ENCODE results near the gene ATP10A. TPM values are rescaled to one million over a fixed set of nuclear protein-coding genes. Genes with fewer than 3 reads are reported as not detected.

The ATP10A gene
- total RNA-seq, 2 experiments from 2014 or later = 0.06 TPM; not detected in 1

- BruUV-seq (replicated peaks) = no TSS peak
- POLR2A ChIA-PET = interaction anchor here (0.6 to 2.8 kb wide), 5 partner anchors 9 to 141 kb away, joined by 3 to 10 read pairs (median 3); no protein-coding TSS in a partner anchor
- peak overlapping the region; percentile 54; the same call in 1 of the 2 replicates for H2AFZ ChIP-seq (ENCODE audit: low read length)
- intact Hi-C loops (cut with micrococcal nuclease; ENCODE audit: unreplicated experiment) = loop anchor here (2.0 kb wide), 1 partner anchor 44 kb away; no protein-coding TSS in a partner anchor
- peak overlapping the region; percentile 58 for H3K27ac ChIP-seq (ENCODE audit: low read depth, low read length, poor library complexity, severe bottlenecking)
- TF ChIP-seq CTCF (conservative IDR thresholded peaks at IDR 0.05; ENCODE audit: low read length) (no peak), EZH2phosphoT487 (IDR thresholded peaks at IDR 0.05; ENCODE audit: borderline replicate concordance, low read depth, low read length) (no peak)
- H3K9me2 ChIP-seq (ENCODE audit: insufficient read depth, low read length) = no peaks in the 10 kb centered on the region
- H3K4me2 ChIP-seq (ENCODE audit: low read length) = peak overlapping the region; percentile 47
- H3K9me3 ChIP-seq (ENCODE audit: low read length) = no peaks in the 10 kb centered on the region
- H4K20me1 ChIP-seq (ENCODE audit: insufficient read depth, low read length) = no peaks in the 10 kb centered on the region
- no peaks in the 10 kb centered on the region for H3K36me3 ChIP-seq (ENCODE audit: insufficient read depth, low read length)
- CTCF ChIA-PET (ENCODE audit: unreplicated experiment) = no interaction called here
- H3K4me3 ChIP-seq (ENCODE audit: low read depth, low read length, poor library complexity, severe bottlenecking) = peak overlapping the region; percentile 0
- no peak for DNase-seq (ENCODE audit: low spot score)
- H3K79me2 ChIP-seq (ENCODE audit: insufficient read depth, low read depth, low read length) = no peaks in the 10 kb centered on the region
- peaks cover 49% of the 10 kb centered on the region for H3K4me1 ChIP-seq (ENCODE audit: insufficient read depth, low read length, poor library complexity, severe bottlenecking)
These were observed 60.8 kb downstream of the ATP10A start for GRCh38 chr15:25802285-25802830.

GRCh38 chr15:25801586-25802284, 61.4 kb downstream of the ATP10A start:
- Histone ChIP-seq H2AFZ (ENCODE audit: low read length) (no peak overlapping the region; the same call in 1 of the 2 replicates), H3K9me2 (ENCODE audit: insufficient read depth, low read length) (no peaks in the 10 kb centered on the region), H3K9me3 (ENCODE audit: low read length) (no peaks in the 10 kb centered on the region), H3K27ac (ENCODE audit: low read depth, low read length, poor library complexity, severe bottlenecking) (peak overlapping the region; percentile 58), H3K36me3 (ENCODE audit: insufficient read depth, low read length) (no peaks in the 10 kb centered on the region), H3K4me1 (ENCODE audit: insufficient read depth, low read length, poor library complexity, severe bottlenecking) (peaks cover 55% of the 10 kb centered on the region), H4K20me1 (ENCODE audit: insufficient read depth, low read length) (no peaks in the 10 kb centered on the region), H3K4me3 (ENCODE audit: low read depth, low read length, poor library complexity, severe bottlenecking) (no peak overlapping the region), H3K79me2 (ENCODE audit: insufficient read depth, low read depth, low read length) (no peaks in the 10 kb centered on the region), H3K4me2 (ENCODE audit: low read length) (peak overlapping the region; percentile 47)
- POLR2A ChIA-PET = interaction anchor here (2.8 kb wide), 1 partner anchor 10 kb away, joined by 10 read pairs; no protein-coding TSS in a partner anchor
- CTCF ChIA-PET (ENCODE audit: unreplicated experiment) = no interaction called here
- intact Hi-C loops (cut with micrococcal nuclease; ENCODE audit: unreplicated experiment) = loop anchor here (2.0 kb wide), 1 partner anchor 45 kb away; no protein-coding TSS in a partner anchor
- no peak for TF ChIP-seq EZH2phosphoT487 (IDR thresholded peaks at IDR 0.05; ENCODE audit: borderline replicate concordance, low read depth, low read length)
- no peak for TF ChIP-seq CTCF (conservative IDR thresholded peaks at IDR 0.05; ENCODE audit: low read length)
- no peak for DNase-seq (ENCODE audit: low spot score)
- no TSS peak for BruUV-seq (replicated peaks)
